K562 (cell line): ENCODE results near the gene RALGAPA2.

Experiments
- CSDE1 ChIP-seq, 2 experiments: fragments of 450-650 bp; IDR thresholded peaks; 2 replicates each; pipeline ENCODE4 v1.6.1; 2016; ENCODE audit warnings: mild to moderate bottlenecking in 1 of 2
- EP300 ChIP-seq: IDR thresholded peaks from 2 replicates; pipeline ENCODE4 v1.6.1; 2012; ENCODE audit warnings: low read length, improper control_type of control experiment
- EZH2 ChIP-seq: IDR thresholded peaks from 2 replicates; pipeline ENCODE4 v1.6.1; 2012; ENCODE audit warnings: low read depth, mild to moderate bottlenecking, inconsistent platforms, low read length, borderline replicate concordance
- HDAC2 ChIP-seq: fragments of 450-650 bp; IDR thresholded peaks from 2 replicates; pipeline ENCODE4 v1.6.1; 2016; ENCODE audit warnings: mild to moderate bottlenecking
- MAZ ChIP-seq, 2 experiments: fragments of 450-650 bp in 1 of 2; sonication (generic) in 1 of 2; formaldehyde crosslinking; IDR thresholded peaks in 1 of 2; conservative IDR thresholded peaks in 1 of 2; 2 replicates each; pipeline versions ENCODE4 v1.4.0 to v1.5.0; 2020; ENCODE audit warnings: mild to moderate bottlenecking in 1 of 2, missing genetic modification reagents in 1 of 2
- NR0B1 ChIP-seq: fragments of 450-650 bp; IDR thresholded peaks from one replicate; pipeline ENCODE4 v1.6.1; 2018; ENCODE audit warnings: mild to moderate bottlenecking, moderate library complexity; ENCODE audit not compliant: partially characterized antibody
- POLR2A ChIP-seq: fragments of 450-650 bp; conservative IDR thresholded peaks from 2 replicates; pipeline ENCODE4 v1.6.1; 2016
- POLR2AphosphoS5 ChIP-seq: IDR thresholded peaks from 2 replicates; pipeline ENCODE4 v1.6.1; 2011; ENCODE audit warnings: mild to moderate bottlenecking, low read depth, low read length, moderate library complexity; ENCODE audit not compliant: control insufficient read depth, insufficient read depth
- PTBP1 ChIP-seq: fragments of 200-400 bp; formaldehyde crosslinking; IDR thresholded peaks from 2 replicates; pipeline ENCODE4 v1.6.1; 2017; ENCODE audit warnings: low read depth, low read length
- RNF2 ChIP-seq: sonication (generic); IDR thresholded peaks from 2 replicates; pipeline ENCODE4 v1.6.1; 2016
- SOX6 ChIP-seq: fragments of 450-650 bp; IDR thresholded peaks from 2 replicates; pipeline ENCODE4 v1.6.1; 2014; ENCODE audit warnings: mild to moderate bottlenecking
- SRSF3 ChIP-seq: fragments of 200-400 bp; formaldehyde crosslinking; IDR thresholded peaks from 2 replicates; pipeline ENCODE4 v1.6.1; 2016; ENCODE audit warnings: mild to moderate bottlenecking, low read length, moderate library complexity; ENCODE audit not compliant: insufficient read depth
- TCF7L2 ChIP-seq: fragments of 150-350 bp; IDR thresholded peaks from 2 replicates; pipeline ENCODE4 v1.6.1; 2016; ENCODE audit warnings: low read depth, mild to moderate bottlenecking, low read length, moderate library complexity

GRCh38 chr20:20373091-20373571 lies 339.3 kb downstream of the RALGAPA2 start:
- TF ChIP-seq RNF2 (no peak), POLR2A (no peak), SRSF3 (no peak), PTBP1 (no peak), HDAC2 (no peak), POLR2AphosphoS5 (no peak), EZH2 (no peak), CSDE1 (IDR thresholded peaks at IDR 0.05) (no peak), EP300 (no peak), MAZ (CRISPR knock-in tag; conservative IDR thresholded peaks at IDR 0.05 in 1 of 2, IDR thresholded peaks at IDR 0.05 in 1 of 2) (no peak), NR0B1 (no peak), SOX6 (no peak), TCF7L2 (no peak)
